ENCODE results near the gene MRPL42.

The MRPL42 gene

DNA sequence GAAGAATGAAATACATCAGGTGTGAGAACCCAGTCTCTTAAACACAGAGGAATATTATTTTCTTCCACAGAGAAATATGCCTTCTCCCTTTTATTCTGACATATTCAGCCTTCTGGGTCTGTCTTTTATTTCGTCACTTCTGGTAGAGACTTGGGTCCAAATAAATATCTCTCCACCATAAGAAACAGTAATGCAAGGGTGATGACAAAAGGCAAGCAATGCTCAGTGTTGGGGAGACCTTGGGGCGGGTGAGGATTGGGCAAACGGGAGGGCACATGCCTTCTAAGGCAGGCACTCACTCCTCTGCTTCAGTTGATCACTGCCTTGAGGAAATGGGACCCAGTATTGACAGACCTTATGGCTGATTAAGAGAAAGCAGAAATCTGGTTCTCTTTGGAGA lies 98.4 kb downstream of the MRPL42 start:
- TF ChIP-seq CTCF (IDR thresholded peaks at IDR 0.05; ENCODE audit: low read depth, low read length) = no peak
- DNase-seq (ENCODE audit: low read depth, low spot score) = no peak
- H3K4me3 ChIP-seq (ENCODE audit: low read depth, low read length) = no peak overlapping the region
- in situ Hi-C loops (cut with HindIII; ENCODE audit: low sequenced_read_pairs) = no loop called here

Data from astrocyte of the spinal cord (primary cell).